Testis (tissue), 3 donors: ENCODE measurements around the gene LRRC42. TPM values are rescaled to one million over a fixed set of nuclear protein-coding genes. Genes with fewer than 3 reads are reported as not detected.

Source experiments
- DNase-seq: peaks from one replicate; pipeline ENCODE4 v3.0.0-alpha.2; 2019
- H3K27ac ChIP-seq, 2 donors: fragments of 200-600 bp; sonication (generic); one replicate each; pipeline ENCODE4 v1.5.1; 2019
- H3K27me3 ChIP-seq: fragments of 200-600 bp; sonication (generic); one replicate; pipeline ENCODE4 v1.5.1; 2019
- H3K36me3 ChIP-seq: fragments of 200-600 bp; sonication (generic); one replicate; pipeline ENCODE4 v1.5.1; 2017; ENCODE audit warnings: low read depth; ENCODE audit errors: missing control alignments
- H3K4me1 ChIP-seq: fragments of 200-600 bp; sonication (generic); one replicate; pipeline ENCODE4 v1.5.1; 2019
- H3K4me3 ChIP-seq, 2 donors: fragments of 200-600 bp; sonication (generic); one replicate each; pipeline ENCODE4 v1.5.1; 2017 to 2019
- H3K9me3 ChIP-seq: fragments of 200-600 bp; sonication (generic); one replicate; pipeline ENCODE4 v1.5.1; 2017
- CTCF ChIP-seq, 3 experiments: fragments of 450-650 bp in 2 of 3; fragments of 200-600 bp in 1 of 3; sonication (generic) in 1 of 3; IDR thresholded peaks; one replicate each; pipeline ENCODE4 v1.5.1; 2016 to 2019; ENCODE audit warnings: antibody characterized with exemption in 3 of 3, mild to moderate bottlenecking in 2 of 3, moderate library complexity in 1 of 3
- POLR2A ChIP-seq: fragments of 450-650 bp; IDR thresholded peaks from one replicate; pipeline ENCODE4 v1.6.1; 2017; ENCODE audit warnings: antibody characterized with exemption, mild to moderate bottlenecking, moderate library complexity
- WGBS, 2 donors: methylation state at CpG; one replicate each; pipeline ENCODE4 v1.1.5; 2018; 5-methylcytosine and 5-hydroxymethylcytosine counted together
- intact Hi-C: fragments of 100-400 bp; cut with DNase I; formaldehyde crosslinking; loops from one replicate; pipeline ENCODE4 v1.15.1; 2023; ENCODE audit warnings: low total_unique reads
- polyA plus RNA-seq: library from polyadenylated mRNA; stranded (reverse); fragments of 350-450 nt; fragmentation: Illumina TruSeq; extraction: RNeasy Lipid Tissue Mini Kit (QIAGEN cat#74804); gene quantifications from one replicate; pipeline ENCODE4 v1.2.3, GENCODE V29; 2014; ENCODE audit warnings: low read depth, low replicate concordance; ENCODE audit not compliant: insufficient read depth
- total RNA-seq, 2 donors: library from RNA; depleted of rRNA; stranded (reverse); fragments of >200 nt; gene quantifications; one replicate each; pipeline ENCODE4 v1.2.3, GENCODE V29; 2016

LRRC42 gene
- total and polyA plus RNA-seq, 3 donors from 2014 or later = 37.8 to 42.8 (median 41.2) TPM

- no peaks in the 10 kb centered on the region for H3K27me3 ChIP-seq
- TF ChIP-seq POLR2A (no peak), CTCF (IDR thresholded peaks at IDR 0.05) (no peak)
- no peak overlapping the region for H3K4me3 ChIP-seq
- H3K27ac ChIP-seq = peak overlapping the region in 1 of 2 donors; percentile 10
- H3K36me3 ChIP-seq = no peaks in the 10 kb centered on the region
- DNase-seq = no peak
- H3K9me3 ChIP-seq = no peaks in the 10 kb centered on the region
- intact Hi-C loops = no loop called here
- 67 to 70% methylated on average over 7 of the region's 7 CpGs for WGBS, 2 donors
- no peaks in the 10 kb centered on the region for H3K4me1 ChIP-seq
Measured at GRCh38 chr1:53902235-53903138, 43.7 kb upstream of the LRRC42 start.

DNA sequence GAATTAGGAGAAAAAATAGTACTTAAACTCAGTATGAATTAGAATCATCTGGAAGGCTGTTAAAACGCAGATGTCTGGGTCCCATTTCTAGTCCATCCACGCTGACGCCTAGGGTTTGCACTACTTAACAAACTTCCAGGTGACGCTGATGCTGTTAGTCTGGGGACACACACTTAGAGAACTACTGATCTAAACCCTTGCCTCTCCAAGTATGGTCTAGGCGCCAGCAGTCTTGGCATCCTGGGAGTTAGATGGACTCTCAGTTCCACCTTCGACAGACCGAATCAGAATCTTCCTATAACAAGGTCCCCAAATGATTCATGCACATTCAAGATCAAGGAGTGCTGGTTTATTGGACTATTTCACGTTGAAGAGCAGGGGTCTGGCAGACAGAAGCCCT is 40.6 kb upstream of the LRRC42 start:
- Histone ChIP-seq H3K27me3 (no peaks in the 10 kb centered on the region), H3K36me3 (no peaks in the 10 kb centered on the region), H3K27ac (no peak overlapping the region), H3K4me1 (peaks cover 8% of the 10 kb centered on the region), H3K4me3 (no peak overlapping the region), H3K9me3 (no peaks in the 10 kb centered on the region)
- TF ChIP-seq CTCF (IDR thresholded peaks at IDR 0.05) (no peak), POLR2A (no peak)
- intact Hi-C loops = no loop called here
- DNase-seq = no peak
- 98% methylated on average over 8 of the region's 8 CpGs for WGBS, 2 donors

DNA sequence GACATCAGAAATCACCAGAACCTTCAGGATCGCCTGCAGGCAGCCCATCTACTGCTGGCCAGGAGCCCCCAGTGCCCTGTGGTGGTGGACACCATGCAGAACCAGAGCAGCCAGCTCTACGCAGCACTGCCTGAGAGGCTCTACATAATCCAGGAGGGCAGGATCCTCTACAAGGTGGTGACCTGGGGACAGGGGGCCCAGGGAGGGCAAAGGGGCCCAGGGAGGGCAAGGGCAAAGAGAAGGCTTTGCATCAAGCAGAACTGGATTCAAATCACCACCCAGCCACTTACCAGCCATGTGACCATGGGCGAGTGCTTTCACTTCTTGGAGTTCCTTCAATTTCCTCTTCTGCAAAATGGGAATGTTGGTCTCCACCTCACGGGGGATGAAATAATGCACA is 40.0 kb upstream of the LRRC42 start:
- DNase-seq = no peak
- Histone ChIP-seq H3K27me3 (no peaks in the 10 kb centered on the region), H3K27ac (no peak overlapping the region), H3K9me3 (no peaks in the 10 kb centered on the region), H3K36me3 (no peaks in the 10 kb centered on the region), H3K4me3 (no peak overlapping the region), H3K4me1 (peaks cover 8% of the 10 kb centered on the region)
- TF ChIP-seq POLR2A (no peak), CTCF (IDR thresholded peaks at IDR 0.05) (no peak)
- 93 to 96% methylated on average over 3 to 4 of the region's 4 CpGs for WGBS, 2 donors
- intact Hi-C loops = no loop called here

GRCh38 chr1:53909946-53910345 is 36.2 kb upstream of the LRRC42 start:
- intact Hi-C loops = no loop called here
- WGBS, 2 donors = 44 to 57% methylated on average over 3 of the region's 3 CpGs
- peak overlapping the region in 1 of 2 donors; percentile 2 for H3K27ac ChIP-seq
- no peaks in the 10 kb centered on the region for H3K27me3 ChIP-seq
- no peak for TF ChIP-seq CTCF (IDR thresholded peaks at IDR 0.05)
- TF ChIP-seq POLR2A = no peak
- H3K4me3 ChIP-seq = no peak overlapping the region
- no peak for DNase-seq
- no peaks in the 10 kb centered on the region for H3K9me3 ChIP-seq
- H3K36me3 ChIP-seq = no peaks in the 10 kb centered on the region
- H3K4me1 ChIP-seq = peaks cover 8% of the 10 kb centered on the region

DNA sequence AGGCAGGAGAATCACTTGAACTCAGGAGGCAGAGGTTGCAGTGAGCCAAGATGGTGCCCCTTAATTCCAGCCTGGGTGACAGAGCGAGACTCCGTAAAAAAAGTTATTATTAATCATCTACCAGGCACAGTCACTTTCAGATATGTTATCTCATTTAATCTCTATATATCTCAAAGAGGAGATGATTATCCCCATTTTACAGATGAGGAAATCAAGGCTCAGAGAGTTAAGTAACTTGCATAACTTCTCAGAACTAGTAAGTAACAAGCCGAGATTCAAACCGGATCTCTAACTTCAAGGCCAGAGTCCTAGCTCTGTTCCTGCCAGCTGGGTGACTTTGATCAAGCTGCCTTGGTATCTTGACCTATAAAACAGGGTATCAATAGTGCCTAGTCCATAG is 34.7 kb upstream of the LRRC42 start:
- Histone ChIP-seq H3K27me3 (no peaks in the 10 kb centered on the region), H3K4me3 (no peak overlapping the region), H3K9me3 (no peaks in the 10 kb centered on the region), H3K4me1 (peaks cover 8% of the 10 kb centered on the region), H3K36me3 (no peaks in the 10 kb centered on the region), H3K27ac (no peak overlapping the region)
- intact Hi-C loops = no loop called here
- no peak for DNase-seq
- no peak for TF ChIP-seq POLR2A
- TF ChIP-seq CTCF (IDR thresholded peaks at IDR 0.05) = no peak
- 88 to 91% methylated on average over 4 of the region's 4 CpGs for WGBS, 2 donors
